ENCODE data around the gene SOCS1. TPM values are rescaled to one million over a fixed set of nuclear protein-coding genes. Genes with fewer than 3 reads are reported as not detected.

SOCS1 gene
- total and polyA plus RNA-seq, 2 donors (not counting 1 experiment from before 2014, with no cell fraction given), result 29.7 to 107 TPM

DNA sequence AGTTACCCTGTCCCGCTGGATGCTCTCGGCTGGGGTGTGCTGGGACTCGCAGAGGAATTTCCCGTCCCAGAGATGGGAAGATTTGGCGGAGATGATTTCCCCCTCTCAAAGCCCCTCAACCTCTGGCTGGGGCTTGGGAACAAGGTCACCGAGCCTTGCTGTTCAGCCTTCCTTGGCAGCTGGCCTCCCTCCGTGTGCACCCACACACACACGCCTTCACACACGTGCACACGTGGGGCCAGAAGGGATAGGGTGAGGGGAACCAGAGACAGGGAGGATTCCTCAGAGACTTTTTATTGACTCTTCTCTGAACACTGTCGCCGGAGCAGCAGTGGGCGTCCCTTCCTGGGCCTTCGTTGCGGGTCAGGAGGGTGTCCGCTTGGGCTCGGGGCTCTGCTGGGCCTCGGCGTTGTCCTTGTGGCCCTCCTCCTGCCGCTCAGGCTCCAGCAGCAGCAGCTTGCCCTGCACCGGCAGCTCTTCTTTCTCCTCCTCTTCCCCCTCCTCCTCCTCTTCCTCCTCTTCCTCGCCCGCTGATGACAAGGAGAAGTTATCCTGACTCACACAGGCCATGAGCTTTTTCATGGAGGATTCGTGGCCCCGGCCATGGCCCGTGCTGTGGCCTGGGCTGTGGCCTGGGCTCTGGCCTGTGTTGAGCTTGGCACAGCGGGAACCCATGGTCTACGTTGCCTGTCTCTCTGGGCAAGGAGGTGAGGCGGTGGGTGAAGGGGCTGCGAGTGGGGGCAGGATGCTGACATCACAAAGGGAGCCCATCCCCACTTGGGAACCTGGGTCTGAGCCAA lies 17.1 kb upstream of the SOCS1 start, which contains the start of gene PRM3:
TSS of gene PRM3 (minus strand) at position 709 of the 800 bp plus-strand sequence. CDS start at position 675, 34 bp downstream.
- Histone ChIP-seq H3K4me2 (replicated peaks; ENCODE audit: low read depth, low read length, poor library complexity, severe bottlenecking) (no peak within 1 kb of the TSS), H3K27ac (ENCODE audit: low read length in 2 of 2) (no peak within 1 kb of the TSS), H3K79me2 (ENCODE audit: control insufficient read depth, insufficient read depth, low read length) (no peaks in the 10 kb centered on the region), H3K27me3 (replicated peaks in 1 of 4; ENCODE audit: control extremely low read depth in 1 of 4, control insufficient read depth in 3 of 4, insufficient read depth in 4 of 4, low read length in 3 of 4) (no peaks in the 10 kb centered on the region), H4K20me1 (ENCODE audit: control insufficient read depth, insufficient read depth, low read length, poor library complexity, severe bottlenecking) (no peaks in the 10 kb centered on the region), H3K36me3 (replicated peaks in 1 of 2; ENCODE audit: control extremely low read depth in 1 of 2, control insufficient read depth in 1 of 2, extremely low read depth in 1 of 2, insufficient read depth in 2 of 2, low read length in 1 of 2) (no peaks in the 10 kb centered on the region), H3K4me1 (ENCODE audit: control insufficient read depth in 2 of 2, insufficient read depth in 2 of 2, low read length in 2 of 2) (no peaks in the 10 kb centered on the region), H3K9ac (ENCODE audit: low read length) (no peak within 1 kb of the TSS), H3K4me3 (ENCODE audit: control extremely low read depth in 1 of 5, extremely low read depth in 1 of 5, insufficient read depth in 1 of 5, low read depth in 2 of 5, low read length in 4 of 5) (no peak within 1 kb of the TSS), H2AFZ (ENCODE audit: insufficient read depth, low read depth, low read length, poor library complexity, severe bottlenecking) (no peak within 1 kb of the TSS), H3K9me3 (ENCODE audit: control extremely low read depth in 1 of 3, control insufficient read depth in 2 of 3, insufficient read depth in 1 of 3, low read length in 2 of 3) (peaks cover 0 to 3% (median 0%) of the 10 kb centered on the region in 3 donors)
- no peak for ATAC-seq (ENCODE audit: low read depth)
- intact Hi-C loops (cut with micrococcal nuclease), result no loop called here
- no peak within 1 kb of the TSS for H3K4me3 Mint-ChIP-seq
- no peak for DNase-seq
- TF ChIP-seq, protein P1, sequence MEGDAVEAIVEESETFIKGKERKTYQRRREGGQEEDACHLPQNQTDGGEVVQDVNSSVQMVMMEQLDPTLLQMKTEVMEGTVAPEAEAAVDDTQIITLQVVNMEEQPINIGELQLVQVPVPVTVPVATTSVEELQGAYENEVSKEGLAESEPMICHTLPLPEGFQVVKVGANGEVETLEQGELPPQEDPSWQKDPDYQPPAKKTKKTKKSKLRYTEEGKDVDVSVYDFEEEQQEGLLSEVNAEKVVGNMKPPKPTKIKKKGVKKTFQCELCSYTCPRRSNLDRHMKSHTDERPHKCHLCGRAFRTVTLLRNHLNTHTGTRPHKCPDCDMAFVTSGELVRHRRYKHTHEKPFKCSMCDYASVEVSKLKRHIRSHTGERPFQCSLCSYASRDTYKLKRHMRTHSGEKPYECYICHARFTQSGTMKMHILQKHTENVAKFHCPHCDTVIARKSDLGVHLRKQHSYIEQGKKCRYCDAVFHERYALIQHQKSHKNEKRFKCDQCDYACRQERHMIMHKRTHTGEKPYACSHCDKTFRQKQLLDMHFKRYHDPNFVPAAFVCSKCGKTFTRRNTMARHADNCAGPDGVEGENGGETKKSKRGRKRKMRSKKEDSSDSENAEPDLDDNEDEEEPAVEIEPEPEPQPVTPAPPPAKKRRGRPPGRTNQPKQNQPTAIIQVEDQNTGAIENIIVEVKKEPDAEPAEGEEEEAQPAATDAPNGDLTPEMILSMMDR (IDR thresholded peaks at IDR 0.05), result no peak
- no peak for TF ChIP-seq EZH2 (IDR thresholded peaks at IDR 0.05; ENCODE audit: borderline replicate concordance, insufficient read depth, low read depth, low read length, poor library complexity, severe bottlenecking)
- ChIA-PET CTCF (interaction anchor here (1.1 to 1.4 kb wide), 4 partner anchors 12 to 289 kb away, joined by 3 read pairs; no protein-coding TSS in a partner anchor), POLR2A (interaction anchor here (1.5 kb wide), 1 partner anchor 16 kb away, joined by 7 read pairs; no protein-coding TSS in a partner anchor)
- WGBS (ENCODE audit: insufficient coverage), result 91% methylated on average over 20 of the region's 30 CpGs
- H3K27ac Mint-ChIP-seq, result no peak within 1 kb of the TSS
- no peaks in the 10 kb centered on the region for H3K9me3 Mint-ChIP-seq (ENCODE audit: insufficient read depth)
- H3K4me1 Mint-ChIP-seq, result no peaks in the 10 kb centered on the region
- no peaks in the 10 kb centered on the region for H3K27me3 Mint-ChIP-seq

GRCh38 chr16:11272484-11272883 lies 16.5 kb upstream of the SOCS1 start:
- H3K27me3 Mint-ChIP-seq, result no peaks in the 10 kb centered on the region
- H3K4me1 Mint-ChIP-seq, result no peaks in the 10 kb centered on the region
- Histone ChIP-seq H2AFZ (ENCODE audit: insufficient read depth, low read depth, low read length, poor library complexity, severe bottlenecking) (no peak overlapping the region), H3K4me2 (replicated peaks; ENCODE audit: low read depth, low read length, poor library complexity, severe bottlenecking) (no peak overlapping the region), H3K9me3 (ENCODE audit: control extremely low read depth in 1 of 3, control insufficient read depth in 2 of 3, insufficient read depth in 1 of 3, low read length in 2 of 3) (peaks cover 0 to 3% (median 0%) of the 10 kb centered on the region in 3 donors), H3K9ac (ENCODE audit: low read length) (no peak overlapping the region), H3K79me2 (ENCODE audit: control insufficient read depth, insufficient read depth, low read length) (no peaks in the 10 kb centered on the region), H3K4me1 (ENCODE audit: control insufficient read depth in 2 of 2, insufficient read depth in 2 of 2, low read length in 2 of 2) (no peaks in the 10 kb centered on the region), H3K4me3 (ENCODE audit: control extremely low read depth in 1 of 5, extremely low read depth in 1 of 5, insufficient read depth in 1 of 5, low read depth in 2 of 5, low read length in 4 of 5) (no peak overlapping the region), H4K20me1 (ENCODE audit: control insufficient read depth, insufficient read depth, low read length, poor library complexity, severe bottlenecking) (no peaks in the 10 kb centered on the region), H3K36me3 (replicated peaks in 1 of 2; ENCODE audit: control extremely low read depth in 1 of 2, control insufficient read depth in 1 of 2, extremely low read depth in 1 of 2, insufficient read depth in 2 of 2, low read length in 1 of 2) (no peaks in the 10 kb centered on the region), H3K27ac (ENCODE audit: low read length in 2 of 2) (no peak overlapping the region), H3K27me3 (replicated peaks in 1 of 4; ENCODE audit: control extremely low read depth in 1 of 4, control insufficient read depth in 3 of 4, insufficient read depth in 4 of 4, low read length in 3 of 4) (no peaks in the 10 kb centered on the region)
- H3K27ac Mint-ChIP-seq, result no peak overlapping the region
- POLR2A ChIA-PET, result no interaction called here
- CTCF ChIA-PET, result interaction anchor here (1.1 kb wide), 1 partner anchor 289 kb away, joined by 3 read pairs; no protein-coding TSS in a partner anchor
- H3K9me3 Mint-ChIP-seq (ENCODE audit: insufficient read depth), result no peaks in the 10 kb centered on the region
- ATAC-seq (ENCODE audit: low read depth), result no peak
- WGBS (ENCODE audit: insufficient coverage), result 90% methylated on average over 6 of the region's 6 CpGs
- intact Hi-C loops (cut with micrococcal nuclease), result no loop called here
- TF ChIP-seq, protein P1 (IDR thresholded peaks at IDR 0.05), result no peak
- TF ChIP-seq EZH2 (IDR thresholded peaks at IDR 0.05; ENCODE audit: borderline replicate concordance, insufficient read depth, low read depth, low read length, poor library complexity, severe bottlenecking), result no peak
- H3K4me3 Mint-ChIP-seq, result no peak overlapping the region
- DNase-seq, result no peak

All from B cell (primary cell).